ENCODE data around the gene MGLL.
"Not testable (repeated sequence)": the region's sequence is repeated elsewhere in the genome, so short reads cannot be mapped to it uniquely, and the experiment has no call there.

Gene MGLL

DNA sequence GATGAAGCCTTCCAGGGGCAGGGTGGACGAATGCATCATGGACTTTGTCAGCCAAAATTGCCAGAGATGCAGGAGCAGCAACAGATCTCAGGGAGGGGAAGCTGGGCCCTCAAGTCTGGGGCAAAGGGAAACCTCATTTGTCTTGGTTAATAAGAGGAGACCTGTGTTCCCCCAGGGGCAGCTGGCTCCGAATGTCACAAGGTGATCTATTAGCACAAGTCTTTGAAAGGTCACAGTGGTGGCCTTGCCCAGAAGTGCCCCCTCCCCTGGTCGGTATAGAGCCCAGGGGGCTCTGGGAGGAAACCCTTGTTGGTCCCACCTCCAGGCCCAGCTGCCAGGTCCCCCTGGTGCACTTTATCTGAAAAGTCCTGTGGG, 103.4 kb downstream of the MGLL start:
- DNase-seq, result no peak

DNA sequence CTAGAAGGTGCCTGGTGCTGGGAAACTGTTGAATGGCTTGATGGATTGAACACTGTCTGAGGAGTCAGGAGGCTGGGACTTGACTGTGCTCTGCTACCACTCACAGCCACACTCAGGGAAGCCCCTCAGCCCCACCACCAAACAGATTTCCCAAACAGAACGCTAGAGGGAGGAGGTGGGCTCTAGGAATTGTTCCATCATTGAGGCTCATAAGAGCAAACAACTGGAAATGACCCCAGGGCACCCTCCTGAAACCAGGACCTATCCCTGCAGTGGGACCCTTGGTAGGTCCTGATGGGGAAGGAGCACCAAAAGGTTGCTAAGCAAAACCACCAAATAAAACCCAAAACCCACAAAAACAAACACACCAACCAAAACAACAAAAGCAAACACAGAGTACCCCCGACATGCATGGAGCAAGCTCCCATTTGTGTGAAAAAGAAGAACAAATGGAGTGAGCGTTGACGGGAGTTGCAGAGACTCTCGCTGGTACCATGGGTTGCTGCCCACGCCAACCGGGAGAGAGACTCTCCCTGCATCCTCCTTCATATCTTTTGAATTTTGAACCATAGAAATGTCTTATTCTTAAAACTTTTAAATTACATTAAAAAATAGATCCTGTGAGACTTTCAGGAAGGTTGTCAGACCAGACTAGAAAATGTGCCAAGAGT, 103.9 kb downstream of the MGLL start:
- no peak for DNase-seq

DNA sequence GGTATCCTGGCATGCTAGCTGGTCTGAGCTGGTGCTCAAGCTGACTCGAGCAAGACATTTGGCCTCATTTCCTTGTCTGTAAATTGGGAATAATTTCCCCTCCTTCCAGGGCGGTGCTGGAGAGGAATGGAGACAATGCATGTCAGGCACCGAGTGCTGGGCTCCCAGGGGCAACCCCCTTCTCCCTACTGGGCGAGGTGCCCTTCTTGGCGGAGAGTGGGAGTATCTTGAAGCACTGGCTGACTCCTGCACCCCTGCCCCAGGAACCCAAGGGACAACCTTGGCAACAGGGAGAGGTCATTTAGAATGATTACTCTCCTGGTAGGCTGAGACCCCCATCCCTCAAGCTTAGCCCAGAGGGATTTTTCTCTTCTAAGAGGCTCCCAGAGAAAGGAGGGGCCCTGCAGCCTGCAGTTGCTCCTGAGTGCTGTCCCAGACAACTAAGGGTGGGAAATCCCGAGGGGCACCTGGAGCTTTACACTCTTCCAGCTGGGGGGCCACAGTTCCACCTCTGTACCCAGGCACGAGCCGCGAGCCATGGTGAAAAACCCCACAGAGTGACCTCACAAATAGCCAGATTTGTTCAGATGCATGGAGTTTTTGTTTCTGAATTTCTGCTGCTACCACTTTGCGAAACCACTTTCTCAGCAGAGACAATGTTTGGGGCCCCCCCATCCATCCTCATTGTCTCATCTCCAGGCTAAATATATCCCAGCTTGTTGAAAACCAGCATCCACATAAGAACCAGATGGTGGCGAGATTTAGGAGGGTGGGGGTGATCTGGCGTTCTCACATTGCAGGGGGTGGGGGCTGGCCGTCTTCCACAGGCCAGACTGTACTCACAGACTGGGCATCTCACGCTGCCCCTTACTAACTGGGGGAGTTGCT, 104.7 kb downstream of the MGLL start:
- no peak for DNase-seq

DNA sequence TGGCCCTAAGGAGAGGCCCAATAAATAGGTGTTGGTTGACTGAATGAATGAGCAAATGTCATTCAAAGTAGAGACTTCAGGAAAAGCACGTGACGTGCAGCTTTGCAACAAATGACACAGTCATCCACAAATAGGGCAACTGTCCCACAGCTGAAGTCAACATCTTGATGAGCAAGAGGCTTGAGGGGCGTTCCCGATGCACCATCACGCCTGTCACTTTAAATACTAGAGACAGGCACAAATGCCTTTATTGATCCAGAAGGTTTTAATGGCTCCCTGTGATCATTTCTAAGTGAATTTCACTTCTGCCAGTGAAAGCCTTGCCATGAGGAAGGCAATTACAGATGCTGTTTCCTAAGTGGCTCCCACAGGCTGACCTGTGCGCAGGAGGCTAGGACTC, 105.9 kb downstream of the MGLL start:
- no peak for DNase-seq

DNA sequence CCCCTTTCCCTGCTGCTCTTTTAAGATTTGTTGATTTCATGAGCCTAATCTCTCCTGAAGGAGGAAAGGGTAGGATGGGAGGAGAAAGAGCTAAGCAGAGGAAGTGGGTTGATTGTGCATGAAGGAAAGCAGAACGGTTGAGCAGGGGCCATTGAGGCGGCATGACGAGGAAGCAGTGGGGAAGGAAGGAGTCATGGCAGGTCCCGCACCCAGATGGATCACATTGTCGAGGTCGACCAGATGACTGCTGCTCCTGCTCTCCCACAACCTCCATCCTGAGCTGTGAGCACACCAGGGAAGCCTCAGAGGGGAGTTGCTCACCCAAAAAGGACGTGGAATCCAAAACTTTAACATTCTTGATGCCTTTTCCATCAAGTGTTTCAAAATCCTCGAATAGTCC, 106.8 kb downstream of the MGLL start:
- DNase-seq, result no peak

DNA sequence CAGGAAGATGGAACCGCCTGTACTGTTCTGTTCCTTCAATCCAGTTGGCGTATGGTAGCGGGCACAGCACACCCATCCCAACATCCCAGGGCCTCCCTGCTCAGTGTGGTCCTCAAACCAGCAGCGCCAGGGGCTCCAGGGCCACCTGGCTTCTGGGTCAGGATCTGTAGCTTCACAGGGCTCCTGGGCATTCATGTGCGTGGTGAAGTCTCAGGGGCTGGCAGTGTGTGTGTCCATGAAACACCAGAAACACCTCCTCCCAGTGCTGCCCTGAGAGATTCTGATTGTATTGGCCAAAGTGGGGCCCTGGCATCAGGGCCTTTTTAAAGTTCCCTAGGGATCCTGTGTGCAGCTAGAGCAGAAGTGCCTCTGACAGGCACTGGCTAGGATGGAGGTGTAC, 107.4 kb downstream of the MGLL start:
- DNase-seq, result no peak

DNA sequence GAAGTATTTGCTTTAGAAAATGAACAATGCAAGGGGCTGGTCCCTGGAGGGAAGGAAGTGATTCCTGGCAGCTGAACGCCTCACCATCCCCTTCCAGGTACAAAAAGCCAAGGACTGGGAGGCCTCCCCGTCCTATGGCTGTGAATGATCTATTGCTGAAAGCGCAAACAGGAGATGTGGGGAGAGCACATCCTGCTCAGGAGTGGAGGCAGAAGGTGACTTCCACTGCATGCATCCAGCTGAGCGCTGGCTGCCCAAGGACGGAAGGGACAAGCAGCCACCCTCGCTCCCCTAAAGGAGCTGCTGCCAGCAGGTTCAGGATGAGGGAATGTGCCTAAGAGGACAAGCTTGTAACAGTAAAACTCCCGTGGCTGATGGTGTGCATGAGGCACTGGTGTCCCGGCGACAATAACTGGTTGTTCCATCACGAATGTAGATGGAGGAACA, 108.2 kb downstream of the MGLL start:
- DNase-seq, result peak; percentile 79

DNA sequence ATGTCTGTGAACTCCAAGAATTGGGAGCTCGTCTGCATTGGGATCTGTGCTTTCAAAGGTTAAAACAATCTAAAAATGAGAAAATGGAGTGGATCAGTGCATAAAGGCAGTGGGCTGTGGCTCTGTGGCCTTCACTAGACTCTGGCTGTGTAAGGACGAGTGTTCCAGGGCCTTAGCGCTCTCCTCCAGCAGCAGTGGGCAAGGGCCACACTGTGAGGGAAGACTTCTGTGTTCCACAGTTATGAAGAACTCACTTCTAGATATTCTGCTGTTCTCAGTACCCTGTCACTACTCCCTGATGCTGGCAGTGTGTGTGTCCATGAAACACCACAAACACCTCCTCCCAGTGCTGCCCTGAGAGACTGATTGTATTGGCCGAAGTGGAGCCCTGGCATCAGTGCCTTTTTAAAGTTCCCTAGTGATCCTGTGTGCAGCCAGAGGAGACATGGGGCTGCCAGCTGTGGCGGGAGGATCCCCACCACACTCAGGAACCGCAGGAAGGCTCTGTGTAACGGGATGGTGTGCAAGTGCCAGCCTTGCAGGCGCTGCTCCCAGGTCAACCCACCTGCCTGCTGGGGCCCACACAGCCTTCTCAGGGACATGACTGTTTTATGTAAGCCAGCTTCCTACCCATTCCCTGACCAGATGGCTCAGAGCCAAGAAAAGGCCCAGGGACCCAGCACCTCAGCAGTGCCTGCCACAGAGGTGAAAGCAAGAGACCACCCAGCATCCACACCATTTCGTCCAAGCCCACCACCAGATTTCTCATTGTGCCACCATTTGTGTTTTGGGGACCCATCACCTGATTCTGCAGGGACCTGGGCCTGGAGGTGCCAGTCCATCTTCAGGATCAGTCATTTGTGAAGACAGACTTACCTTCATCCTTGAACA, 109.2 kb downstream of the MGLL start:
- no peak for DNase-seq

DNA sequence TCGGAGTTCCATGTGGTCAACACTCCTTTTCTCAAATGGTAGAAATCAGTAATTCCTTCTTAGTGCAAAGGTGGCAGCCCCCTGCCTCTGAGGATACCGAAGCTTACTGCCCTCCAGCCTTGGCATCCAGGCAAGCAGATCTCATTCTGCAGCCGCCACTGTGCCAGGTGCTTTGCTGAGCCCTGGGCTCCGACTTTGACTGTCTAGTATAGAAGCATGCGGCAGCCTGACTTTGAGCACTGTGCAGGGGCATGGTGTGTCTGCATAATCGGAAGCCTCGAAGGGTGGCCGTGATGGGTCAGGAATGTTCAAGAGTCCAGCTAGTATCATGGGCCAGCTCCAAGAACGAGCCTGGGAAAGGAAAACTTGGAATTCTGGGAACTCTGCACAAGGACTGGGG, 109.9 kb downstream of the MGLL start:
- DNase-seq, result no peak

DNA sequence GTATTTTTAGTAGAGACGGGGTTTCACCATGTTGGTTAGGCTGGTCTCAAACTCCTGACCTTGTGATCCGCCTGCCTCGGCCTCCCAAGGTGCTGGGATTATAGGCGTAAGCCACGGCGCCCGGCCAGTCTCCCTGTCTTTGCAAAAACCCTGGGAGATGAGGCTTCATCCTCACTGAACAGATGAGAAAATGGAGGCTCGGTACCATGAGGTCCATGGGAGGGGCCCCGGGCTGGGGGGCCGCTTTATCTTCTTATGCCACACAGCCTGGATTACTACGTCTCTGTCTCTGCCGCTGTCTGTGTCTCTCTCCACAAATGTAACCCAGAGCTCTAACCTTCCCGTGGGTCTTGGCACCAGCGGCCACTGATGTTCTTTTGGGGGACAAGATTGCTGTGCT, 110.4 kb downstream of the MGLL start:
- DNase-seq, result no peak

DNA sequence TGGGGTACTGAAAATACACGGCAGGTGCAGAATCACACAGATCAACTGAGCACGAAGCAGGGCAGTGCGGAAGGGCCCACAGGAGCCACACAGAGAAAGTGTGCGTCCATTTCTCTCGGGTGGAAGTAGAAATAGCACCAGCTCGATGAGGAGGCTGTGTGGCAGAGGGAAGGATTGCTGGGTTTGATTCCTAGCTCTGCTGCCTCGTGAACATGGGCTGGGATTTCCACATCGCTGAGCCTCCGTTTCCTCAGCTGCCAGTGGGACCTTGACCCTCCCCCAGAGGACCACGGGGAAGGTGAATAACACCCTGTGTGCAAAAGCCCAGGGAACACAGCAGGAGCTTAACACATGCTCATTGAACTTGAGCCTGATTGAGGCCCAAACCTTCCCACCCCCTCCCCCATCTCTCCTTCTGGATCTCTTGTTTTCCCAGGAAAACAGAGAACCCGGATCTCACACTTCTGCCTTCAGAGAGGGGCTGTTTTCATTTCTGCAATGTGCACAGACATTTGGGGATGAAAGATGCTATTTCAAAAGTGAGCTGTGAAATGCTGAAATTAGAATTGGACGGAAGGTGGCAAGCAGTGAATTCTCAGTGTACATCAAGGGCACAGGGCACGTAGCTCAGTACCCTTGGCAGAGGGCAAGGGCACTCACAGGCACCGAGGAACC, 111.2 kb downstream of the MGLL start:
- DNase-seq, result no peak

DNA sequence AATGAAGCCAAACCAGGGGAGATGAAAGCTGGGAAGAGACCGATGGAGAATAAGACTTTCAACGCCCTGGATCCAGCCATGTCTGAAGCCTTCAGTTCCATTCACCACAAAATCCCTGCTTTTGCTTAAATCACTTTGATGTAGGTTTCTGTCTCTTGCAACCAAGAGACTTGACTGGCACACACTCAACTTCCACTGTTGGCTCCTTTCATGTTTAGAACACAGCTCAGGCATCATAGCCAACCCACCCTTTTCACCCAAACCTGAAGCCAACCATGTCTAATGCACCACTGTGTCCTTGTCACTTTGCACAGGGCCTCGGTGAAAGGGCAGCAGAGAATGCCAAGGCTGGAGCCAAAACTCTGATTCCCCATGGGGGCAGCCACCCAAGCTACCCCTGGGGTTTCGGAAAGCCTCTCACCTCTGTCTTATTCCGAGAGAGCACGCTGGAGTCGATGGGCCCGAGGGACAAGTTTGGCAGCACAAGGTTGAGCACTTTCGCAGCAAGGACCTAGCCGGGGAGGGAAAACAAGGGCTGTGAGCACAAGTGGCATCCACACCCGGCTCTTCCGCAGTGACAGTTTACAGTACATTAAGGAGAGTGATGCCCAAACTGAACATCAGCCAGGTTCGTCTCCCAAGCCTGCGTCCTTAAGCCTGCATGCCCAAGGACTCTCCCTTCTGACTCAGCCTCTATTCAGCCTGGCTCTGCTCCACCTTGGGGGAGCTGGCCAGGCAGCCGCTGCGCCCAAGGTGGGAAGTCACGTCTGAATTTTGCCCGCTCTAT, 112.0 kb downstream of the MGLL start:
- DNase-seq, result peak; percentile 21

DNA sequence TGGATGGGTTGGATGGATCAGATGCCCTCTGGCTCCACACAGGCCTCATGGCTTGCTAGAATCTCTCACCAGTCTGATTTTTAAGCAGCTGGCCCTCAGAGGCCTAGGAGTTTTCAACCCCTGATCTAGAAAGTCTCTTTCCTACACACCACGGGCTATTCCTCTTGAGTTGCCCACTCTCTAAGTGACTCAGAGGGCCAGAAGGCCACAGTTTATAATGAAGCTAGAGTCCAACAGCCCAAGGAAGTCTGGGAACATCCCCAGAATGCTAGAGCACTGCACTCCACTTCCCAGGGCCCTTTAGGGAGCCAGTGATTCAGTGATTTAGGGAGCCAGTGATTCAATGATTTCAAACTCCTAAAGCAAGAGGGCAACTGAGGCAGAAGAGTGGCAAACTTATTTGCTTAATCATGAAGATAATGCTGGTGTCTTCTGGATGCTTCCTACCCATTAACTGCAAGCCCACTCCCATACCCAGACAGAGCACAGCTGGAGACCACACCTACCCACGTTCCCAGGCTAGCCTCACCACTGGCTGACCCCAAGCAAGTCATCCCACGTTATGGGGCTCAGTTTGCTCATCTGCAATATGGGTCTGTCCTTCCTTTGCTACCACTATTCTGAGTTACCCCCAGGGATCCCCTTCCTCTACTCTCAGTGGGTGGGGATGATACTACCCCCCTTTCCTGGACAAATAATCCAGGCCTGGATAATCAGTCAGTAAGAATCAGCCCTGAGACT, 112.8 kb downstream of the MGLL start:
- no peak for DNase-seq

DNA sequence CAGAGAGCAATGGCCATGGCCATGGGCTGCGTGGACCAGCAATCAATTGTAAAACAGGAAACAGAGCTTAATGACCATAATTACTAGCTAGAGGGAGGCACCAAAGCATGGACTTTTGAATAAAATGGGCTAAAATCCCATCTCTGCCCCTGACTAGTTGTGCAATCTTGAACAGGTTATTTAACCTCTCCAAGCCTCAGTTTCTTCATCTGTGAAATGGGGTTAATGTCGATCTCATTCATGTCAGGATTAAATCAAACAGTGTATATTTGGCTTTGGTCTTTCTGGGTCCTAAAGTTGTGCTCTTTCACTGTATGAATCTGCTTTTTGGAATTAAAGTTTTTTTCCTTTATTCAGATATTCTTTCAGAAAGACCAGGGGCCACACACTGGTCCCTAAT, 113.5 kb downstream of the MGLL start:
- no peak for DNase-seq

DNA sequence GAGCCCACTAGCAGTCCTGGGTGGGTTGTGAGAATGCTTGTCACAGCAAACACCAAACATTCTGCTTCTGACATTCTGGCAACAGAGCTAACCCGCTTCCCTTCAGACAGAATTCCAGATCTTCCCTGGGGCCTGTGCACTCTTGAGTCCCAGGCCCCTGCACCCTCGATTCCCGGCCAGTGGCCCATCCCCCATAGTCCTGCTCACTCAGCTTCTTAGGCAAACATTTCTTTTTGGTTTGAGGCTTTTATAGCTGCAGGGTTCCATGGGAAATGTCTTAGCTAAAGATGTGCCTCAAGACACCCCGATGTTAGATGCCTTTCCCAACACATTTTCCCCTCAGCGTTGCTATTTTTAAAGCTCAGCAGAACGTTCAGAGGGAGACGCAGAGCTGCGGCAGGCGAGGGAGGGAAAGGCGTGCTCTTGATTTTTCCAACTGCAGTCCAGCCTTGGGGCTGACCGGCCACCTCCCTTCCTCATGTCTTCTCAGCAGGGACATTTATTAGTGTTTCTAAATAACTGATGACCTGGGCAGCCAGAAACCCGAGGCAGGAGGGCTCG, 114.4 kb downstream of the MGLL start:
- DNase-seq, result no peak

DNA sequence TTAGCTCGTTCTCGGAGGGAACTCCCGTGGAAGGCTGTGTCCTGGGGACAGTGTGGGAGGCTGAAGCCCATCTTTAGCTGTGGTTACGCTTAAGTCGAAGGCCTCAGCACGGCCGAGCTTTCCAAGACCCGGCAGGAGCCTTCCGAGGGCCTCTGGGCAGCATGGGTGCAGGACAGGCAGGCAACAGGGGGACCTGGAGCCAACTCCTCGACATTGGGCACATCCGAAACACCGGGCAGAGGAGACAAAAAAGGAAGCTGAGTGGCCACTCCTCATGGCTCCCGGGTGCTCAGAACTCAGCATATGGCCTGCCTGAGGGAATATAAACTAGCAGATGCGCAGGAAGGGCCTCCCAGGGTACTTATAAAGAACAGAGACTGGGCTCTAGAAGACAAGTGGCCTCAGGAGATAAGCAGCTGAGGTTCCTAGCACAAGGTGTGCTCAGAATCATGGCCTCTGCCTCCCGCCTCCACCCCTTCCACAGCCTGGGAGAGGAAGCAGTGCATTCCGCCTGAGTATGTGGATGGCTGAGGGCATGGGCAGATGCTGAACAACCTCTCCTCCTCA, 115.4 kb downstream of the MGLL start:
- DNase-seq, result no peak

DNA sequence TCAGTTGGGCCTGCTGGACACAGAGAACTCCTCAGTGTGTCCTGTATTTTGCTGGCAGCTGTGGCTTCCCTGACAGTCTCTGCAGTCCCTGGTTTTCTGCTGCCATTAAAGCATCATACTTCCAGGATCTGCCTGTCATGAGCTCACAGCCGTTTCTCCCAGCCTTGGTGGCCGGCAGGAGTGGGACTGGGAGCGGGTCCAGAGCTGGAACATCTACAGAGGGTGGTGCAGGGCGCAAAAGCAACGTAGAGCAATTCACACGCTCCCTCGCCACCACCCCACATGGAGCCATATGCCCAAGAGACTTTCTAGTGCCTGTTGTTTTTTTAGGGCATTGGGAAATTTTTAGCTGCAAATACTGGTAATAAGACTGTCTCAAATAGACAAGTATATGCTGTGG, 116.0 kb downstream of the MGLL start:
- no peak for DNase-seq

DNA sequence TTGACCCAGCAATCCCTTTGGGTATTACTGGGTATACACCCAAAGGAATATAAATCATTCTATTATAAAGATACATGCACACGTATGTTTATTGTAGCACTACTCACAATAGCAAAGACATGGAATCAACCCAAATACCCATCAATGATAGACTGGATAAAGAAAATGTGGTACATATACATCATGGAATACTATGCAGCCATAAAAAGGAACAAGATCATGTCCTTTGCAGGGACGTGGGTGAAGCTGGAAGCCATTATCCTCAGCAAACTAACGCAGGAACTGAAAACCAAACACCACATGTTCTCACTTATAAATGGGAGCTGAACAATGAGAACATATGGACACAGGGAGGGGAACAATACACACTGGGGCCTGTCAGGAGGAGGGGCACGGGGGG, 117.5 kb downstream of the MGLL start:
- DNase-seq, result not testable (repeated sequence)

DNA sequence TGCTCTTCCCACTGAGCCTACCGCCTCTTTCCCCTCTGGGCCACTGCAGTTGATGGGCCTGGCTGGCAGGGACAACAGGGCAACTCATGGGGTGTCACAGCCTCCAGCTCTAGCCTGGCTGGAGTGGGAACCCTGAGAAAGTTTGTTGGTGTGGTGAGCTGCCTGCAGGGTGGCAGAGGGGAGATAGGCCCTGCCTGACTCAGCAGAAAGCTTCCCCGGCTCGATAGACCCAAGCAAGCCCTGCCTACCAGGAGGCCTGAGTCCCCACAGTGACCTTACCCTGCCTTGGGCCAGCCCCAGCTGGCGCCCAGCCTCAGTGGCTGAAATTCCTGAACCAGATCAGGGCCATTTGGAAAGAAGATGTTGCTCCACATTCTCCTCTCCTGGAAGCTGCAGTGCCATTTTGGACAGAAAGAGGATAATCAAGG, 120.2 kb downstream of the MGLL start:
- DNase-seq, result no peak

DNA sequence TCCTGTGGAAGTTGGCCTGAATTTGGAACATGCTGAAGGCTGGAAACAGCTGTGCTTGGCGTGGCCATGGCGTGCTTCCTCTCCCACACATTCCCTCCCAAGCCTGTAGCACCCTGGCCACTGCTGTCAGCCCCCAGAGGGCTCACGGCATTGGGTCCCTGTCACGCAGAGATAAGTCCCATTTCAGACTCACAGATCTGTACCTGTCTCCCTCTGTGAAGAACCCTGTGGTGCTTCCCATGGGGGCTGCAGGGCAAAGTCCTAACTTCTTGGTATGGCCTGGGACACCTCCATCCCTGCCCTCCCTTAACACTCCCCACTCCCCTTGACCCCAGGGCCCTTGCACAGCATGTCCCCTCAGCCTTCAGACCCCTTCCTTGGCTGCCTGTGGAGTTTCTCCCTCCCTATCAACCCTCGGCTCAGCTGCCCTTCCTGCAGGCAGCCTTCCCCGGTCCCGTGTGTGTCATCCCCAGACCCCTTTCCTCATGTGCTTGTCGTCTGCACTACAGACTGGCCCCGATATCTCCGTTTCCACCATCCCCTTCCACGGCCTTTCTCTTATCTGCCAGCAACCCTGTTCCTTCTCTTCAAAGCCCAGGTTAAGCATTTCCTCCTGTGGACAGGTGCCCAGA, 120.9 kb downstream of the MGLL start:
- DNase-seq, result no peak

All from DMS79 treated with DMSO at 0.1 percent for 48 hours (cell line).